ENCODE measurements around the gene CARD16.

The CARD16 gene

GRCh38 chr11:104991994-104992393 is 53.1 kb downstream of the CARD16 start:
- no peak for DNase-seq (ENCODE audit: low spot score)
- no peak for TF ChIP-seq CTCF (IDR thresholded peaks at IDR 0.05; ENCODE audit: borderline replicate concordance, control extremely low read depth, extremely low read depth, insufficient read depth, missing control alignments)
- in situ Hi-C loops (cut with MboI; ENCODE audit: low sequenced_read_pairs, unreplicated experiment), result no loop called here
